Head of caudate nucleus (tissue), 42 donors: ENCODE measurements around the gene COG4.

Experiments
- DNase-seq, 42 donors: peaks; one replicate each; pipeline versions ENCODE4 v3.0.0 to v3.0.0-alpha.2; 2020 to 2021; ENCODE audit warnings: mixed read lengths in 7 of 42
- intact Hi-C: fragments of 100-400 bp; cut with DNase I; formaldehyde crosslinking; loops from one replicate; pipeline ENCODE4 v1.15.0; 2022

COG4 gene

DNA sequence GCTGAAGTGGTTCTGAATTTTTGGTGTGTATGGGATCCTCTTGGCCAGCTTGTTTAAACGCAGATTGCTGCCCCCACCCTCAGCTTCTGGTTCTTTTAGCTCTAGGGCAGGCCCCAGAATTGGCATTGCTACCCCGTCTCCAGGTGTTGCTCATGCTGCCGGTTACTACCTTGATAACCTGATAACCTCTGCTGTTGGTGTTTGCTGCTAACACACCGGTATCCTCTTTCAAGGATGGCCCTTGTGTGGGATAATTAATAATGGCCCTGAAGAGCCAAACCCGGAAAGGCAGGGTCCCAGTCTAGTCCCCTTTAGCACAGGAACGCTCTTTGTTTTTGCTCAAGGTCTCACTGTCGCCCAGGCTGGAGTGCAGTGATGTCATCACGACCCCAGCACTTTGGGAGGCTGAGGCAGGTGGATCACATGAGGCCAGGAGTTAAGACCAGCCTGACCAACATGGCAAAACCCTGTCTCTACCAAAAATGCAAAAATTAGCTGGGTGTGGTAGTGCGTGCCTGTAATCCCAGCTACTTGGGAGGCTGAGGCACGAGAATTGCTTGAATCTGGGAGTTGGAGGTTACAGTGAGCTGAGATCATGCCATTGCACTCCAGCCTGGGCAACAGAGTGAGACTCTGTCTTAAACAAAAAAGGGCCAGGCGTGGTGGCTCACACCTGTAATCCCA is 83.2 kb downstream of the COG4 start:
- DNase-seq, result no peak
- intact Hi-C loops, result no loop called here

DNA sequence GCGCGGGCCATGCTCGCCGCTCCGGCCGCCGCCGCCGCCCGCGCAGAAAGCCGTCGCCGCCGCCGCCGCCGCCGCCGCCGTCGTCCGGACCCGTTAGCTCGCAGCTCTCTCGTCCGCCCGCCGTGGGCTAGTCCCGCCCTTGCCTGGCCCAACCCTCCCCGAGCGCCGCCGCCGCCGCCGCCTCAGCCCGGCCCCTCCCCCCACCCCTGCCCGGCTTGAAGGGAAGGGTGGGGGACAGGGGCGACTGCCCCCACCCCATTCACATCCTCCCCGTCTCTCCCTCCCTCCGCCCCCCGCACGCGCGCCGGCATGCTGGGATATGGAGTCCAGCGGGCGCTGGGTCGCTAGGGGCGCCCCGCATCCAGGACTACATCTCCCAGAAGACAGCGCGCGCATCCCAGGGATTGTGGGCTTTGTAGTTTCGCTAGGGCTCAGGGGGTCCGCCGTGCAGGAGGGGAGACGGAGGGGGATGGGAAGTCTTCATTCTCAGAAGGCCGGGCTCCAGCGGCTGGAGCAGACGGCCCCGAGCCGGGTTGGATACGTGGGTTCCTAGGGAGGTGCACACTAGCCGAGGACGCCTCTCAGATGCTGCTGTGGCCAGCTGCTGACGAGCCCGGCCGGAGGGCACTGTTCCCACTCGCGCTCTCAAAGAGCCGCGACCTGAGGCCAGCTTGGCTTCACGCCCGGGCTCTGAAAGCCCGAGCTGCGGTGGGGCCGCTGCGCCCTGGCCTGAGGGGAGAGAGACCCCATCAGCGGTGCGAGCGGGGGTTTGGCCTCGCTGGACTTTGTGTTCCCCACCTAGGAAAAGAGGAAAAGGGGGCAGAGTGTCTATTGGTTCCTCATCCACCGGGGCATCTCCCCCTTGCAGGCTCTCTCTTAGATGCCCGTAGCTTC is 84.1 kb downstream of the COG4 start, which contains the start of gene ST3GAL2:
Gene ST3GAL2 (minus strand): TSS at position 132 of the 894 bp plus-strand sequence. CDS start 40,570 bp downstream, outside the sequence.
- DNase-seq, result peak; percentile 90 to 99 (median 96)
- intact Hi-C loops, result loop anchor here (10.0 kb wide), 1 partner anchor 86 kb away; the partner anchor contains the start of genes COG4 and SF3B3

DNA sequence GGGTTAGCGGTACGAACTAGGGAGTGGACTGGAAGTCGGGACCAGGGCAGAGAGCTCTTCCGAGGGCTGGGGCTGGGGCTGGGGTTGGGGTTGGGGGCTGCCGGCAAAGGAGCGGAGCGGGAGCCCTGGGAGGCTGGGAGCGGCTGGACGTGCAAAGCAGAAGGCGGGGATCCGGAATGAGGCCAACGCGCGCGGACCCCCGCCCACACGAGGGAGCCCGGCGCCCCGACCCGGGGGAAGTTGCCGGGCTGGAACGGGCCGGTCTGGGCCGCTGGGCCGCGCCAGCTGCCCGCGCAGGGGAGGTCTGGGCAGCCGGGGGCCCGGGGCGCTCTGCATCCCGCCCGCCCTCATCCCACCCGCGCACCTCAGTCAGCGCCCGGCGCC is 84.8 kb downstream of the COG4 start:
- DNase-seq, result peak in 13 of 42 donors; percentile 18 to 58 (median 34)
- intact Hi-C loops, result loop anchor here (10.0 kb wide), 1 partner anchor 86 kb away; the partner anchor contains the start of genes COG4 and SF3B3

DNA sequence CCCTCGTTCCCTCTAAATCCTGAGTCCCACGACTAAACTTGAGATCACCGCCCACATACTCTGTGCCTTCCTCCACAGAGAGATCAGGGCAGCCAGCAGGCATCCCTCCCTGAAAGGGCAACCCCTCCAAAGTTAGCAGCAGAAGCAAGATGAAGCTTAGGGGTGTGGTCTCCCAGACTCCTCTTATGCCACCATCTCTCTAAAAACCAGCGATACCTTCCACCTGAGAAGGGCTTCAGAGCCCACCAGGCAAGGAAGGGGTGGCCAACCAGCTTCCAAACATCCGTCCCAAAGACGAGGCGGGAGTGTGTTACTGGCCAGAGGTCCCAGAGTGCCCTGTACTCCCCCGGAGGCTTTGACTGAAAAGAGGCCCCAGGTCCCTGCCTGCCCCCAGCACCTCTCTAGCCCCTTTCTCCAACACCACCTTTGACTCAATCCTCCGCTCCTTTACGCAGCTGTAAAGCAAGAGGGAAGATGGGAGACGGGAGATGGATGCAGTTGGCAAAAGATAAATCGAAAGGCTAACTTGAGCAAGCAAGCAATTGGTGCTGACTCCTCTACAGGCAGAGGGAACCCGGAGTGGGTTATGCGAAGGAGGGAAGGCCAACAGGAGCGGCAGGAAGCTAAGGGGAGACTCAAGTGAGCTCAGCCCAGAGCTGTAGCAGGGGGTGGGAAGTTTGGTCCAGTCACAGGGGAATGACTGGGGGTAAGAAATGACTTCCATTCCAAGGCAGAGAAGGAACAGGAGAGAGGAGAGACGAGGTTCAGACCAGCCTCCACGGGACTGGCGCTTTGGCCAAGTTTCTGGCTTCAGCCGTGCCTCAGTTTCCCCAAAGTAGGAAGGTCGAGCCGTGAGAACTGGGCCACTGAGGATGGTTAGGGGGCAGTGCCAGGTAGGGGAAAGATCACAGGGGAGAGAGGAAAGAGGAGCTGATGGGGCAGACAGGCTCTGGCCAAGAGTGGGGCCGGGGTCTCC is 85.5 kb downstream of the COG4 start:
- intact Hi-C loops, result loop anchor here (10.0 kb wide), 1 partner anchor 87 kb away; the partner anchor contains the start of genes COG4 and SF3B3
- peak in 35 of 42 donors; percentile 21 to 85 (median 58) for DNase-seq

- no peak for DNase-seq
- intact Hi-C loops, result loop anchor here (10.0 kb wide), 1 partner anchor 88 kb away; the partner anchor contains the start of genes COG4 and SF3B3
Measured at GRCh38 chr16:70437017-70437581, 86.3 kb downstream of the COG4 start.

DNA sequence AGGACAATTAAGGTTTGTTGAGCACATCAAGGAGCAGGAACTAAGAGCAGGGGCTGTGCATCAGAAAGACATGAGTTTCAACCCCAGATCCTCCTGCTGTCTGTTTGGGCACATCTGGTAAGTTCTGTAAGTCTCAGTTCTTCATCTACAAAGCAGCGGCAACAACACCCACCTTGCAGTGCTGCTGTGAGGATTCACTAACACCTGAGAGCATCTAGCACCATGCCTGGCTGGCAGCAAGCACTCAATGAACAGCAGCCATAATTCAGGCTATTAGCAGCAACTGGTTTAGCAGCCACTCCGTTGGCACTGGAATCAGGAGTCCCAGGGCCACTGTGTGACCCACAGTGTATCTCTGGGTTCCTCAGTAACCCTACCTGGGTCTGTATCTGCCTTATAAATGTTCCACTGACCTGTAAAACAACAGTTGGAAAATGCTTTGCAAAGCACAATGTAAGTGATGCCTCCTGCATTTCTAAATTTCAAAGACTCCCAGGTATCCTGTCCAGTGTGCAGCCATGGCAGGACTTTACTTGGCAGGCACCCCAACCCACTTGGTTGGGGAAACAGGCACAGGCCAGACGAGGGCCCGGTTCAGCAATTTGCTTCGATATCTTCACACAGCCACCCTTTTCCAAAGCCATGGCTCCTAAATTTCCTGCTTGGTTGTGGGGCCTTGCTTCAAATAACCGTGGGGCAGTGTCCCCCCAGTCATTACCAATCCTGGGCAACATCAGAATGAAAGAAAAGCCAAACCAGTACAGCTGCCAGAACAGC is 88.7 kb downstream of the COG4 start:
- peak in 4 of 42 donors; percentile 25 to 60 (median 46) for DNase-seq
- intact Hi-C loops, result loop anchor here (5.0 to 10.0 kb wide), 2 partner anchors 52 to 90 kb away; partner anchors contain the start of genes COG4 and SF3B3

DNA sequence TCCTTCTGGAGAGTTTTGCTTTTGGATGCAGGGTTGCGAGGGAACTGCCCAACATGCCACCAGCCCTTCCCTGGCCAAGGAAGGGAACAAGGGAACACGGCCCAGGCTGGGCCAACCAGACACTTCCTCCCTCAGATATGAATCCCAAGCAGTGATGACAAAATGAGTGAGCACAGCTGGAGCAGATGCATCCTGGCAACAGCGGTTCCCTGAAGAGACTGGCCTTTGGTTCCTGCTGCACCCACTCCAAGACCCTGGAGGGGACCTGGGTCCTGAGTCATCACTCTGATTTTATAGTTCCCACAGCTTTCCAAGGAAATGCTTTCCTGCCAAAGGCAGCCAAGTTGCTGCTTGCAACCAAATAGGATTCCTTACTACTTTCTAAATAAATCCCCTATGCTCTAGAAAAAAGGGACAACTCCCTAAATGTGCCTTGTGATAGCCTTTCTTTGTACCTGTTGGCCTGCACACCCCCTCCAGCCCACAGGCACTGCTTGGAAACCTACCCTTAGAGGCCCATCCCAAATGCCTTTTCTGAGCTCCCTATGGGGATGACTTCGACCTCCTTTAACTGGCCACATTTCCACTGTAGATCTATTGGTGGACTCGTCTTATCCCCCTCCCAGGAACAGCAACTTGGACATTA is 89.8 kb downstream of the COG4 start:
- intact Hi-C loops, result loop anchor here (5.0 to 10.0 kb wide), 2 partner anchors 51 to 91 kb away; partner anchors contain the start of genes COG4 and SF3B3
- DNase-seq, result no peak

DNA sequence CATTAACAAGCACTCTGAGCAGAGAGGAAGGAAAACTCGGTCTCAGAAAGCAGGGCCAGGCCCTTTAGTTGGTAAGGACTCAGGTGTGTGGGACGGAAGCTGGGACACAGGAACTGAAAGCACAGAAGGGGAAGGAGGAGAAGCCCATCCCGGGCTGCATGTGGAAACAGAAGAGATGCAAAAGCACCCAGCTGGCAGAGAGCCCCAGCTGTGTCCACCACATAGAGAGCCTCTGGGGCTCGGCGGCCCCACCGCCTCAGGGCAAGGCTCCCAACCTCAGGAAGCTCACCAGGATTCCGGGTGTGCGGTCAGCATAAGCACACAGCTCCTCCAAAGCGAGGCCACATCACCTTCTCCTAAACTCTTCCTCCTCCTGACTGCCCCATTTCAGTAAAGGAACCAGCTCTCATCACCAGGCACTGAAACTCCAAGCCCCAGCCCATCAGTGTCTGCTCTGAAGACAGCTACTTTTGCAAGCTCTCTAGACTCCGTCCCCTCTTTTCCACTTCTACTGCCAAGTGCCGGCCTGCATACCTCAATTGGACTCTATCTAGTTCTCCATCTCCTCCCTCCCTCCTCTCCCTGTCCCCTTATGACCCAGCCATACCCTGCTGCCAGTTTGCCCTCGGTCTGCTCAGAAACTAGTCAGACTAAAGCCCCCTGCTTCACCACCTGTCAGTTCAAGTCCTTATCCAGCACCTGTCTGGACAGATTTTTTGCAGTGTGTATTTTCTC is 90.5 kb downstream of the COG4 start:
- intact Hi-C loops, result loop anchor here (5.0 to 10.0 kb wide), 2 partner anchors 51 to 92 kb away; partner anchors contain the start of genes COG4 and SF3B3
- no peak for DNase-seq

GRCh38 chr16:70432356-70432722 is 91.0 kb downstream of the COG4 start:
- DNase-seq, result no peak

GRCh38 chr16:70430667-70431536 is 92.5 kb downstream of the COG4 start:
- DNase-seq, result peak in 5 of 42 donors; percentile 23 to 56 (median 37)
- intact Hi-C loops, result loop anchor here (5.0 to 10.0 kb wide), 2 partner anchors 49 to 94 kb away; partner anchors contain the start of genes COG4 and SF3B3

More at GRCh38 chr16:70432356-70432722, 91.0 kb downstream of the COG4 start:
- intact Hi-C loops, result loop anchor here (5.0 to 10.0 kb wide), 2 partner anchors 50 to 92 kb away; partner anchors contain the start of genes COG4 and SF3B3
